Neural cell (in vitro differentiated cells): ENCODE data around the gene PTPRG. TPM values are rescaled to one million over a fixed set of nuclear protein-coding genes. Genes with fewer than 3 reads are reported as not detected.

Experiments
- H2AFZ ChIP-seq: fragments of 200-600, 300-800 bp; sonication (generic), shearing (Covaris generic); 2 replicates; pipeline ENCODE4 v1.6.0; 2014; ENCODE audit warnings: low read depth, mild to moderate bottlenecking, antibody characterized with exemption, low read length, moderate library complexity
- H3F3A ChIP-seq: fragments of 200-600 bp; shearing (Covaris generic); 2 replicates; pipeline ENCODE4 v1.6.1; 2016; ENCODE audit warnings: mild to moderate bottlenecking, moderate library complexity, mixed read lengths, antibody characterized with exemption, low read length; ENCODE audit not compliant: insufficient read depth, poor library complexity, severe bottlenecking
- H3K27ac ChIP-seq: fragments of 200-600, 300-800 bp; sonication (generic), shearing (Covaris generic); 2 replicates; pipeline ENCODE4 v1.5.1; 2014; ENCODE audit warnings: mild to moderate bottlenecking, low read length, moderate library complexity
- H3K27me3 ChIP-seq: fragments of 300-800, 200-600 bp; sonication (generic), shearing (Covaris generic); 2 replicates; pipeline ENCODE4 v1.6.0; 2014; ENCODE audit warnings: mild to moderate bottlenecking, low read depth, low read length, moderate library complexity; ENCODE audit not compliant: insufficient read depth
- H3K36me3 ChIP-seq: fragments of 300-800, 200-600 bp; sonication (generic), shearing (Covaris generic); 2 replicates; pipeline ENCODE4 v1.5.1; 2014; ENCODE audit warnings: mild to moderate bottlenecking, antibody characterized with exemption, low read length, moderate library complexity; ENCODE audit not compliant: insufficient read depth
- H3K4me2 ChIP-seq: fragments of 300-800, 200-600 bp; sonication (generic), shearing (Covaris generic); 2 replicates; pipeline ENCODE4 v1.6.0; 2014; ENCODE audit warnings: mild to moderate bottlenecking, low read length
- H3K4me3 ChIP-seq: fragments of 300-800, 200-600 bp; sonication (generic), shearing (Covaris generic); 2 replicates; pipeline ENCODE4 v1.5.1; 2014; ENCODE audit warnings: mild to moderate bottlenecking, low read length, moderate library complexity
- H3K79me2 ChIP-seq: fragments of 200-600 bp; shearing (Covaris generic); replicated peaks from 2 replicates; pipeline ENCODE4 v1.6.0; 2014; ENCODE audit warnings: mild to moderate bottlenecking, low read length, moderate library complexity; ENCODE audit not compliant: insufficient read depth
- H3K9ac ChIP-seq: fragments of 300-800, 200-600 bp; sonication (generic), shearing (Covaris generic); 2 replicates; pipeline ENCODE4 v1.6.1; 2016; ENCODE audit warnings: mild to moderate bottlenecking, low read length, mixed read lengths
- H3K9me2 ChIP-seq: fragments of 200-600 bp; shearing (Covaris generic); 2 replicates; pipeline ENCODE4 v1.6.1; 2016; ENCODE audit warnings: mild to moderate bottlenecking, low read length, mixed read lengths; ENCODE audit not compliant: insufficient read depth
- H3K9me3 ChIP-seq: fragments of 200-600, 300-800 bp; sonication (generic), shearing (Covaris generic); 2 replicates; pipeline ENCODE4 v1.6.1; 2016; ENCODE audit warnings: mild to moderate bottlenecking, mixed run types, low read length, moderate library complexity, mixed read lengths
- H4K20me1 ChIP-seq: fragments of 200-600 bp; shearing (Covaris generic); 2 replicates; pipeline ENCODE4 v1.6.1; 2016; ENCODE audit warnings: mild to moderate bottlenecking, mixed run types; ENCODE audit not compliant: insufficient read depth
- CTCF ChIP-seq: fragments of 450-650 bp; IDR thresholded peaks from 2 replicates; pipeline ENCODE4 v1.5.1; 2014; ENCODE audit warnings: antibody characterized with exemption, mild to moderate bottlenecking, moderate library complexity; ENCODE audit not compliant: poor library complexity, severe bottlenecking
- EP300 ChIP-seq: fragments of 450-650 bp; conservative IDR thresholded peaks from 2 replicates; pipeline ENCODE4 v1.6.1; 2014; ENCODE audit warnings: antibody characterized with exemption, mild to moderate bottlenecking, moderate library complexity; ENCODE audit not compliant: poor library complexity, severe bottlenecking
- EZH2 ChIP-seq: fragments of 200-600, 300-800 bp; shearing (Covaris generic), sonication (generic); IDR thresholded peaks from 2 replicates; pipeline ENCODE4 v1.6.1; 2014; ENCODE audit warnings: antibody characterized with exemption, low read length, borderline replicate concordance, mild to moderate bottlenecking; ENCODE audit not compliant: insufficient read depth, poor library complexity, severe bottlenecking
- MXI1 ChIP-seq: fragments of 450-650 bp; conservative IDR thresholded peaks from 2 replicates; pipeline ENCODE4 v1.6.1; 2014; ENCODE audit warnings: antibody characterized with exemption, mild to moderate bottlenecking; ENCODE audit not compliant: poor library complexity, severe bottlenecking
- POLR2AphosphoS5 ChIP-seq: IDR thresholded peaks from 2 replicates; pipeline ENCODE4 v1.6.1; 2012
- RAD21 ChIP-seq: fragments of 450-650 bp; conservative IDR thresholded peaks from 2 replicates; pipeline ENCODE4 v1.6.1; 2014; ENCODE audit warnings: antibody characterized with exemption, mild to moderate bottlenecking, moderate library complexity
- REST ChIP-seq: IDR thresholded peaks from 2 replicates; pipeline ENCODE4 v1.6.1; 2012; ENCODE audit warnings: borderline replicate concordance
- SMC3 ChIP-seq: fragments of 450-650 bp; conservative IDR thresholded peaks from 2 replicates; pipeline ENCODE4 v1.6.1; 2014; ENCODE audit warnings: antibody characterized with exemption, mild to moderate bottlenecking, moderate library complexity; ENCODE audit not compliant: poor library complexity
- TAF1 ChIP-seq: IDR thresholded peaks from 2 replicates; pipeline ENCODE4 v1.6.1; 2012; ENCODE audit warnings: low read depth
- polyA plus RNA-seq: library from polyadenylated mRNA; depleted of rRNA; stranded (reverse); fragments of >200 nt; gene quantifications from 2 replicates; pipeline ENCODE4 v1.2.3, GENCODE V29; 2014

The PTPRG gene
- polyA plus RNA-seq, 1 donor from 2014 or later, result 33.1 TPM

- H3K27me3 ChIP-seq, result no peaks in the 10 kb centered on the region
- H3K36me3 ChIP-seq, result no peaks in the 10 kb centered on the region
- TF ChIP-seq EP300, result no peak
- TF ChIP-seq SMC3, result no peak
- TF ChIP-seq MXI1, result no peak
- TF ChIP-seq REST, result no peak
- no peak for TF ChIP-seq TAF1
- no peak for TF ChIP-seq RAD21
- no peaks in the 10 kb centered on the region for H3K9me3 ChIP-seq
- H3K79me2 ChIP-seq, result no peaks in the 10 kb centered on the region
- no peaks in the 10 kb centered on the region for H3K9me2 ChIP-seq
- no peaks in the 10 kb centered on the region for H4K20me1 ChIP-seq
- peaks cover 2% of the 10 kb centered on the region for H3F3A ChIP-seq
- no peak overlapping the region for H3K27ac ChIP-seq
- no peak overlapping the region for H3K4me3 ChIP-seq
- H3K4me2 ChIP-seq, result no peak overlapping the region
- no peak overlapping the region for H2AFZ ChIP-seq
- no peak overlapping the region for H3K9ac ChIP-seq
These were observed 123.0 kb downstream of the PTPRG start for GRCh38 chr3:61684386-61684785.

GRCh38 chr3:61685755-61686154 lies 124.4 kb downstream of the PTPRG start:
- no peak overlapping the region for H3K27ac ChIP-seq
- H3K36me3 ChIP-seq, result no peaks in the 10 kb centered on the region
- no peak overlapping the region for H2AFZ ChIP-seq
- no peaks in the 10 kb centered on the region for H3K9me2 ChIP-seq
- H4K20me1 ChIP-seq, result no peaks in the 10 kb centered on the region
- TF ChIP-seq EZH2 (no peak), MXI1 (no peak), CTCF (no peak), SMC3 (no peak), RAD21 (no peak), REST (no peak), POLR2AphosphoS5 (no peak), EP300 (no peak)
- no peaks in the 10 kb centered on the region for H3K9me3 ChIP-seq
- H3K79me2 ChIP-seq, result no peaks in the 10 kb centered on the region
- H3K4me2 ChIP-seq, result no peak overlapping the region
- peaks cover 2% of the 10 kb centered on the region for H3F3A ChIP-seq
- no peak overlapping the region for H3K4me3 ChIP-seq
- H3K9ac ChIP-seq, result no peak overlapping the region
- H3K27me3 ChIP-seq, result no peaks in the 10 kb centered on the region
